Measurements from ENCODE around the gene RNH1. TPM values are rescaled to one million over a fixed set of nuclear protein-coding genes. Genes with fewer than 3 reads are reported as not detected.

The RNH1 gene
- total RNA-seq, 4 donors from 2014 or later: 151 to 309 (median 198) TPM

- 93% methylated on average over 19 of the region's 23 CpGs; no CpG with 5 or more reads in 1 of the 2 donors for WGBS, 2 donors (ENCODE audit: low coverage in 1 of 2)
- intact Hi-C loops (cut with DNase I; ENCODE audit: low total_unique reads) (no loop called here), in situ Hi-C loops (cut with MboI; ENCODE audit: low pct_ligation_motif_present in 1 of 4, low pct_unique_long_range_greater_than_20kb in 1 of 4, low sequenced_read_pairs in 3 of 4) (no loop called here)
- TF ChIP-seq POLR2A (IDR thresholded peaks at IDR 0.05): no peak
- no peak for TF ChIP-seq POLR2AphosphoS5 (IDR thresholded peaks at IDR 0.05)
- no peak for TF ChIP-seq EP300 (IDR thresholded peaks at IDR 0.05; ENCODE audit: low read depth)
- no peak for TF ChIP-seq CTCF (IDR thresholded peaks at IDR 0.05)
- H3K27me3 ChIP-seq: peaks cover 2% of the 10 kb centered on the region
- no peak for DNase-seq
- H3K36me3 ChIP-seq: no peaks in the 10 kb centered on the region
- peaks cover 11 to 32% (median 29%) of the 10 kb centered on the region in 4 donors for H3K4me1 ChIP-seq
- no peak overlapping the region for H3K27ac ChIP-seq
- no peak overlapping the region for H3K4me3 ChIP-seq
- H3K9me3 ChIP-seq: no peaks in the 10 kb centered on the region
Observed at GRCh38 chr11:532527-532985, 25.5 kb upstream of the RNH1 start.

- Histone ChIP-seq H3K9me3 (no peaks in the 10 kb centered on the region), H3K4me1 (peaks cover 11 to 27% (median 24%) of the 10 kb centered on the region in 4 donors), H3K4me3 (no peak overlapping the region), H3K27ac (no peak overlapping the region), H3K36me3 (no peaks in the 10 kb centered on the region), H3K27me3 (peaks cover 2% of the 10 kb centered on the region)
- no peak for DNase-seq
- TF ChIP-seq CTCF (IDR thresholded peaks at IDR 0.05): no peak
- TF ChIP-seq EP300 (IDR thresholded peaks at IDR 0.05; ENCODE audit: low read depth): no peak
- TF ChIP-seq POLR2A (IDR thresholded peaks at IDR 0.05): no peak
- no peak for TF ChIP-seq POLR2AphosphoS5 (IDR thresholded peaks at IDR 0.05)
- intact Hi-C loops (cut with DNase I; ENCODE audit: low total_unique reads): no loop called here
- WGBS, 2 donors (ENCODE audit: low coverage in 1 of 2): 56 to 91% methylated on average over 6 to 18 of the region's 18 CpGs
- in situ Hi-C loops (cut with MboI; ENCODE audit: low pct_ligation_motif_present in 1 of 4, low pct_unique_long_range_greater_than_20kb in 1 of 4, low sequenced_read_pairs in 3 of 4): no loop called here
Observed at GRCh38 chr11:531919-532526, 25.0 kb upstream of the RNH1 start.

- TF ChIP-seq POLR2A (IDR thresholded peaks at IDR 0.05) (no peak), EP300 (IDR thresholded peaks at IDR 0.05; ENCODE audit: low read depth) (no peak), POLR2AphosphoS5 (IDR thresholded peaks at IDR 0.05) (no peak), CTCF (IDR thresholded peaks at IDR 0.05) (no peak)
- H3K36me3 ChIP-seq: no peaks in the 10 kb centered on the region
- intact Hi-C loops (cut with DNase I; ENCODE audit: low total_unique reads): no loop called here
Observed at GRCh38 chr11:530960-531831, 24.2 kb upstream of the RNH1 start.

GRCh38 chr11:529728-530411 is 22.8 kb upstream of the RNH1 start:
- Histone ChIP-seq H3K27ac (no peak overlapping the region), H3K4me1 (peaks cover 10 to 14% (median 11%) of the 10 kb centered on the region in 4 donors), H3K36me3 (no peaks in the 10 kb centered on the region), H3K9me3 (no peaks in the 10 kb centered on the region), H3K4me3 (no peak overlapping the region), H3K27me3 (no peaks in the 10 kb centered on the region)
- intact Hi-C loops (cut with DNase I; ENCODE audit: low total_unique reads) (no loop called here), in situ Hi-C loops (cut with MboI; ENCODE audit: low pct_ligation_motif_present in 1 of 4, low pct_unique_long_range_greater_than_20kb in 1 of 4, low sequenced_read_pairs in 3 of 4) (no loop called here)
- TF ChIP-seq POLR2AphosphoS5 (IDR thresholded peaks at IDR 0.05): no peak
- no peak for DNase-seq
- 79 to 100% methylated on average over 1 to 12 of the region's 18 CpGs for WGBS, 2 donors (ENCODE audit: low coverage in 1 of 2)

More at GRCh38 chr11:530960-531831, 24.2 kb upstream of the RNH1 start:
- in situ Hi-C loops (cut with MboI; ENCODE audit: low pct_ligation_motif_present in 1 of 4, low pct_unique_long_range_greater_than_20kb in 1 of 4, low sequenced_read_pairs in 3 of 4): no loop called here
- 87% methylated on average over 28 of the region's 28 CpGs; no CpG with 5 or more reads in 1 of the 2 donors for WGBS, 2 donors (ENCODE audit: low coverage in 1 of 2)
- H3K27me3 ChIP-seq: no peaks in the 10 kb centered on the region
- H3K9me3 ChIP-seq: no peaks in the 10 kb centered on the region
- H3K4me1 ChIP-seq: peaks cover 11 to 18% (median 15%) of the 10 kb centered on the region in 4 donors
- H3K4me3 ChIP-seq: no peak overlapping the region
- no peak for DNase-seq
- no peak overlapping the region for H3K27ac ChIP-seq
